ENCODE measurements around the gene PLA2G4E. TPM values are rescaled to one million over a fixed set of nuclear protein-coding genes. Genes with fewer than 3 reads are reported as not detected.

The PLA2G4E gene
- total and polyA plus RNA-seq, 2 experiments from 2014 or later, result not detected

DNA sequence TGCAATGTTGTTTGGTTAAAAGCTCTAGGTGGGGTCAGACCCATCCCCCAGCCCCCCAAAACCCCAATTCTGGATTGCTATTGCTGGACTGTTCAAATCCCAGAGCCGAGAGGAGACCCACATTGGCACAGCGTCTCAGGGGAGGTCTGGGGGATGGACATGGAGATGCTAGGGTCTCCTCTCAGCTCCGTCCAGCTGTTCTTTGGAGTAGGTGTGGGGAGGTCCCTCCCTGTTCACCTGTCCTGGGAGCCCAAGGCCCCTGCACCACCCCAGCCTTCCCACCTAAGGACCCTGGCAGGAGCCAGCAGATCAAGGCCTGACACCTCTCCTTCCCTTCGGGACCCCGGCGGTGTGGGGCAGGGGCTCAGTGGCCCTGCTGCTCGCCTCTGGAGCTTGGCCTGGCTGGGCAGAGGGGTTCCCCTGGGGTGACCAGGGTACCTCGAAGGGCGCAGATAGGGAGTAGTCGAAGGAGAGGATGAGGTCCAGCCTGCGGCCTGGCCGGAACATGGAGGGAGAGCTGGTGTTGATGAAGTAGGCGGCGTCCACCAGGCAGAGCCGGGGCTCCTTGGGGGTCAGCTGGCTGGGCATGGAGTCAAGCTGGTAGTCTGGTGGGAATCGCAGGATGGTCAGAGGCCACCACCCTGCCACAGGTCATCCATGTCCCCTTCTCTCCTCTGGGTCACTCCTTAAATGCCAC is 49.6 kb upstream of the PLA2G4E start (continued):
- TF ChIP-seq, protein P1, sequence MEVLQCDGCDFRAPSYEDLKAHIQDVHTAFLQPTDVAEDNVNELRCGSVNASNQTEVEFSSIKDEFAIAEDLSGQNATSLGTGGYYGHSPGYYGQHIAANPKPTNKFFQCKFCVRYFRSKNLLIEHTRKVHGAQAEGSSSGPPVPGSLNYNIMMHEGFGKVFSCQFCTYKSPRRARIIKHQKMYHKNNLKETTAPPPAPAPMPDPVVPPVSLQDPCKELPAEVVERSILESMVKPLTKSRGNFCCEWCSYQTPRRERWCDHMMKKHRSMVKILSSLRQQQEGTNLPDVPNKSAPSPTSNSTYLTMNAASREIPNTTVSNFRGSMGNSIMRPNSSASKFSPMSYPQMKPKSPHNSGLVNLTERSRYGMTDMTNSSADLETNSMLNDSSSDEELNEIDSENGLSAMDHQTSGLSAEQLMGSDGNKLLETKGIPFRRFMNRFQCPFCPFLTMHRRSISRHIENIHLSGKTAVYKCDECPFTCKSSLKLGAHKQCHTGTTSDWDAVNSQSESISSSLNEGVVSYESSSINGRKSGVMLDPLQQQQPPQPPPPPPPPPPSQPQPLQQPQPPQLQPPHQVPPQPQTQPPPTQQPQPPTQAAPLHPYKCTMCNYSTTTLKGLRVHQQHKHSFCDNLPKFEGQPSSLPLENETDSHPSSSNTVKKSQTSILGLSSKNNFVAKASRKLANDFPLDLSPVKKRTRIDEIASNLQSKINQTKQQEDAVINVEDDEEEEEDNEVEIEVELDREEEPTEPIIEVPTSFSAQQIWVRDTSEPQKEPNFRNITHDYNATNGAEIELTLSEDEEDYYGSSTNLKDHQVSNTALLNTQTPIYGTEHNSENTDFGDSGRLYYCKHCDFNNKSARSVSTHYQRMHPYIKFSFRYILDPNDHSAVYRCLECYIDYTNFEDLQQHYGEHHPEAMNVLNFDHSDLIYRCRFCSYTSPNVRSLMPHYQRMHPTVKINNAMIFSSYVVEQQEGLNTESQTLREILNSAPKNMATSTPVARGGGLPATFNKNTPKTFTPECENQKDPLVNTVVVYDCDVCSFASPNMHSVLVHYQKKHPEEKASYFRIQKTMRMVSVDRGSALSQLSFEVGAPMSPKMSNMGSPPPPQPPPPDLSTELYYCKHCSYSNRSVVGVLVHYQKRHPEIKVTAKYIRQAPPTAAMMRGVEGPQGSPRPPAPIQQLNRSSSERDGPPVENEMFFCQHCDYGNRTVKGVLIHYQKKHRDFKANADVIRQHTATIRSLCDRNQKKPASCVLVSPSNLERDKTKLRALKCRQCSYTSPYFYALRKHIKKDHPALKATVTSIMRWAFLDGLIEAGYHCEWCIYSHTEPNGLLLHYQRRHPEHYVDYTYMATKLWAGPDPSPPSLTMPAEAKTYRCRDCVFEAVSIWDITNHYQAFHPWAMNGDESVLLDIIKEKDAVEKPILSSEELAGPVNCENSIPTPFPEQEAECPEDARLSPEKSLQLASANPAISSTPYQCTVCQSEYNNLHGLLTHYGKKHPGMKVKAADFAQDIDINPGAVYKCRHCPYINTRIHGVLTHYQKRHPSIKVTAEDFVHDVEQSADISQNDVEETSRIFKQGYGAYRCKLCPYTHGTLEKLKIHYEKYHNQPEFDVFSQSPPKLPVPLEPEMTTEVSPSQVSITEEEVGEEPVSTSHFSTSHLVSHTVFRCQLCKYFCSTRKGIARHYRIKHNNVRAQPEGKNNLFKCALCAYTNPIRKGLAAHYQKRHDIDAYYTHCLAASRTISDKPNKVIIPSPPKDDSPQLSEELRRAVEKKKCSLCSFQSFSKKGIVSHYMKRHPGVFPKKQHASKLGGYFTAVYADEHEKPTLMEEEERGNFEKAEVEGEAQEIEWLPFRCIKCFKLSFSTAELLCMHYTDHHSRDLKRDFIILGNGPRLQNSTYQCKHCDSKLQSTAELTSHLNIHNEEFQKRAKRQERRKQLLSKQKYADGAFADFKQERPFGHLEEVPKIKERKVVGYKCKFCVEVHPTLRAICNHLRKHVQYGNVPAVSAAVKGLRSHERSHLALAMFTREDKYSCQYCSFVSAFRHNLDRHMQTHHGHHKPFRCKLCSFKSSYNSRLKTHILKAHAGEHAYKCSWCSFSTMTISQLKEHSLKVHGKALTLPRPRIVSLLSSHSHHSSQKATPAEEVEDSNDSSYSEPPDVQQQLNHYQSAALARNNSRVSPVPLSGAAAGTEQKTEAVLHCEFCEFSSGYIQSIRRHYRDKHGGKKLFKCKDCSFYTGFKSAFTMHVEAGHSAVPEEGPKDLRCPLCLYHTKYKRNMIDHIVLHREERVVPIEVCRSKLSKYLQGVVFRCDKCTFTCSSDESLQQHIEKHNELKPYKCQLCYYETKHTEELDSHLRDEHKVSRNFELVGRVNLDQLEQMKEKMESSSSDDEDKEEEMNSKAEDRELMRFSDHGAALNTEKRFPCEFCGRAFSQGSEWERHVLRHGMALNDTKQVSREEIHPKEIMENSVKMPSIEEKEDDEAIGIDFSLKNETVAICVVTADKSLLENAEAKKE (CRISPR knock-in tag; IDR thresholded peaks at IDR 0.05), result no peak

DNA sequence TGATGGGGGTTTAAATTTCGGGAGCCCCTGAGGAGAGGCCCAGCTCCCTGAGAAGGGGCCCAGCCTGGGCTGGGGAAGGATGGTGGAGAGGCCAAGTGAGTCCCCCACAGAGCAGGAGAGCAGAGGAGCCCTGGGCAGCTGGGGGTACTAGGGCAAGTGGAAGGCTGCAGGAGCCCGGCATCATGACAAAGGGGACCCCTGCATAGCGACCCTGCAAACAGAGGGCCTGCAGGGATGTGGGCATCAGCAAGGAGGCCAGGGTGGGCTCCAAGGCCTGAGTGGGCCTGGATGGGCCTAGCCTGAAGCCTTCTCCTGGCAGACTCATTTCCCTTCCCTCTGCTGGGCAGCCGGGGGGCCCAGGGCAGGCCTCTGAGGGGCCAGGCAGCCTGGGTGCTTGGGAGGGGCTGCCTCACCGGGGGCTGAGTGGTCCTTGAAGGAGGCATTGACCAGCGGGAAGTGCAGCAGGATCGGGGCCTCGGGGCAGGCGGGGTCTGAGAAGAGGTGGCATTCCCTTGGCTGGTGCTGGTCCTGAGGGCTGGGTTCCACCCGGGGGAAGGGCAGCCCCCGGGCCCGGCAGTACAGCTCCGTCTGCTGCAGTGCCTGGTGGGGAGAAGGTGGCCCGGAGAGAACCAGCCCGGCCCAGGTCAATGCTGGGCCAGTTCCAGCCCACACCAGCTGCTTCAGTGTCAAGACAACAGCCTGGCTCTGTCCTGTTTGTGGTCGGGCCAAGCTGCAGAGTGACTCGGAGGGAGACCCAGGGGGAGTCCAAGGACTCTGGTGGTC is 48.8 kb upstream of the PLA2G4E start:
- Histone ChIP-seq H4K20me1 (replicated peaks; ENCODE audit: insufficient read depth) (no peaks in the 10 kb centered on the region), H3K4me1 (ENCODE audit: insufficient read depth) (no peaks in the 10 kb centered on the region), H3K4me2 (no peak overlapping the region), H3K9me2 (ENCODE audit: insufficient read depth) (no peaks in the 10 kb centered on the region), H3K4me3 (no peak overlapping the region), H3F3A (replicated peaks; ENCODE audit: low read depth) (no peaks in the 10 kb centered on the region), H3K79me2 (replicated peaks; ENCODE audit: insufficient read depth) (no peaks in the 10 kb centered on the region), H2AFZ (no peak overlapping the region), H3K27ac (ENCODE audit: low read depth) (no peak overlapping the region), H3K36me3 (ENCODE audit: insufficient read depth) (no peaks in the 10 kb centered on the region), H3K27me3 (ENCODE audit: insufficient read depth) (no peaks in the 10 kb centered on the region)
- H3K9me3 Mint-ChIP-seq, result no peaks in the 10 kb centered on the region
- DNase-seq (ENCODE audit: low spot score) (no peak), ATAC-seq (no peak)
- H3K27ac Mint-ChIP-seq, result no peak overlapping the region
- H3K4me3 Mint-ChIP-seq, result no peak overlapping the region
- H3K4me1 Mint-ChIP-seq, result peaks cover 6% of the 10 kb centered on the region
- H3K36me3 Mint-ChIP-seq (ENCODE audit: low read depth), result no peaks in the 10 kb centered on the region
- peaks cover 6% of the 10 kb centered on the region for H3K27me3 Mint-ChIP-seq (ENCODE audit: insufficient read depth, low read depth, poor library complexity)
- TF ChIP-seq, protein P2, sequence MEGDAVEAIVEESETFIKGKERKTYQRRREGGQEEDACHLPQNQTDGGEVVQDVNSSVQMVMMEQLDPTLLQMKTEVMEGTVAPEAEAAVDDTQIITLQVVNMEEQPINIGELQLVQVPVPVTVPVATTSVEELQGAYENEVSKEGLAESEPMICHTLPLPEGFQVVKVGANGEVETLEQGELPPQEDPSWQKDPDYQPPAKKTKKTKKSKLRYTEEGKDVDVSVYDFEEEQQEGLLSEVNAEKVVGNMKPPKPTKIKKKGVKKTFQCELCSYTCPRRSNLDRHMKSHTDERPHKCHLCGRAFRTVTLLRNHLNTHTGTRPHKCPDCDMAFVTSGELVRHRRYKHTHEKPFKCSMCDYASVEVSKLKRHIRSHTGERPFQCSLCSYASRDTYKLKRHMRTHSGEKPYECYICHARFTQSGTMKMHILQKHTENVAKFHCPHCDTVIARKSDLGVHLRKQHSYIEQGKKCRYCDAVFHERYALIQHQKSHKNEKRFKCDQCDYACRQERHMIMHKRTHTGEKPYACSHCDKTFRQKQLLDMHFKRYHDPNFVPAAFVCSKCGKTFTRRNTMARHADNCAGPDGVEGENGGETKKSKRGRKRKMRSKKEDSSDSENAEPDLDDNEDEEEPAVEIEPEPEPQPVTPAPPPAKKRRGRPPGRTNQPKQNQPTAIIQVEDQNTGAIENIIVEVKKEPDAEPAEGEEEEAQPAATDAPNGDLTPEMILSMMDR (conservative IDR thresholded peaks at IDR 0.05; ENCODE audit: low read depth in 2 of 2), result no peak
- TF ChIP-seq POLR2AphosphoS5 (IDR thresholded peaks at IDR 0.05; ENCODE audit: low read depth), result no peak
- TF ChIP-seq, protein P3, sequence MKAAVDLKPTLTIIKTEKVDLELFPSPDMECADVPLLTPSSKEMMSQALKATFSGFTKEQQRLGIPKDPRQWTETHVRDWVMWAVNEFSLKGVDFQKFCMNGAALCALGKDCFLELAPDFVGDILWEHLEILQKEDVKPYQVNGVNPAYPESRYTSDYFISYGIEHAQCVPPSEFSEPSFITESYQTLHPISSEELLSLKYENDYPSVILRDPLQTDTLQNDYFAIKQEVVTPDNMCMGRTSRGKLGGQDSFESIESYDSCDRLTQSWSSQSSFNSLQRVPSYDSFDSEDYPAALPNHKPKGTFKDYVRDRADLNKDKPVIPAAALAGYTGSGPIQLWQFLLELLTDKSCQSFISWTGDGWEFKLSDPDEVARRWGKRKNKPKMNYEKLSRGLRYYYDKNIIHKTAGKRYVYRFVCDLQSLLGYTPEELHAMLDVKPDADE (IDR thresholded peaks at IDR 0.05), result no peak
- no peak for TF ChIP-seq JUNB (IDR thresholded peaks at IDR 0.05; ENCODE audit: unreplicated experiment)
- TF ChIP-seq, protein P4, sequence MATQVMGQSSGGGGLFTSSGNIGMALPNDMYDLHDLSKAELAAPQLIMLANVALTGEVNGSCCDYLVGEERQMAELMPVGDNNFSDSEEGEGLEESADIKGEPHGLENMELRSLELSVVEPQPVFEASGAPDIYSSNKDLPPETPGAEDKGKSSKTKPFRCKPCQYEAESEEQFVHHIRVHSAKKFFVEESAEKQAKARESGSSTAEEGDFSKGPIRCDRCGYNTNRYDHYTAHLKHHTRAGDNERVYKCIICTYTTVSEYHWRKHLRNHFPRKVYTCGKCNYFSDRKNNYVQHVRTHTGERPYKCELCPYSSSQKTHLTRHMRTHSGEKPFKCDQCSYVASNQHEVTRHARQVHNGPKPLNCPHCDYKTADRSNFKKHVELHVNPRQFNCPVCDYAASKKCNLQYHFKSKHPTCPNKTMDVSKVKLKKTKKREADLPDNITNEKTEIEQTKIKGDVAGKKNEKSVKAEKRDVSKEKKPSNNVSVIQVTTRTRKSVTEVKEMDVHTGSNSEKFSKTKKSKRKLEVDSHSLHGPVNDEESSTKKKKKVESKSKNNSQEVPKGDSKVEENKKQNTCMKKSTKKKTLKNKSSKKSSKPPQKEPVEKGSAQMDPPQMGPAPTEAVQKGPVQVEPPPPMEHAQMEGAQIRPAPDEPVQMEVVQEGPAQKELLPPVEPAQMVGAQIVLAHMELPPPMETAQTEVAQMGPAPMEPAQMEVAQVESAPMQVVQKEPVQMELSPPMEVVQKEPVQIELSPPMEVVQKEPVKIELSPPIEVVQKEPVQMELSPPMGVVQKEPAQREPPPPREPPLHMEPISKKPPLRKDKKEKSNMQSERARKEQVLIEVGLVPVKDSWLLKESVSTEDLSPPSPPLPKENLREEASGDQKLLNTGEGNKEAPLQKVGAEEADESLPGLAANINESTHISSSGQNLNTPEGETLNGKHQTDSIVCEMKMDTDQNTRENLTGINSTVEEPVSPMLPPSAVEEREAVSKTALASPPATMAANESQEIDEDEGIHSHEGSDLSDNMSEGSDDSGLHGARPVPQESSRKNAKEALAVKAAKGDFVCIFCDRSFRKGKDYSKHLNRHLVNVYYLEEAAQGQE (IDR thresholded peaks at IDR 0.05; ENCODE audit: unreplicated experiment), result no peak
- no peak for TF ChIP-seq ZNF331 (CRISPR knock-in tag; IDR thresholded peaks at IDR 0.05; ENCODE audit: low read depth)
